GM18508 (cell line): ENCODE results near the gene FAM174A.
"Not testable (repeated sequence)": the region's sequence is repeated elsewhere in the genome, so short reads cannot be mapped to it uniquely, and the experiment has no call there.

Experiments
- ATAC-seq: cut with Tn5 transposase; IDR thresholded peaks from one replicate; pipeline ENCODE4 v1.9.1; 2021; ENCODE audit warnings: moderate number of reproducible peaks; ENCODE audit not compliant: insufficient read depth, unreplicated experiment

FAM174A gene

GRCh38 chr5:100574716-100575115 is 39.5 kb downstream of the FAM174A start:
- no peak for ATAC-seq

- ATAC-seq: no peak
Measured at GRCh38 chr5:100575815-100576214, 40.6 kb downstream of the FAM174A start.

GRCh38 chr5:100576217-100576751 is 41.1 kb downstream of the FAM174A start:
- no peak for ATAC-seq

GRCh38 chr5:100577506-100577905 is 42.3 kb downstream of the FAM174A start:
- no peak for ATAC-seq

- peak; percentile 86 for ATAC-seq
Measured at GRCh38 chr5:100584069-100584468, 48.9 kb downstream of the FAM174A start.

- no peak for ATAC-seq
Measured at GRCh38 chr5:100584889-100585288, 49.7 kb downstream of the FAM174A start.

GRCh38 chr5:100590867-100591266 is 55.7 kb downstream of the FAM174A start:
- no peak for ATAC-seq

- ATAC-seq: no peak
Measured at GRCh38 chr5:100595152-100595811, 60.1 kb downstream of the FAM174A start.

GRCh38 chr5:100595812-100596173 is 60.6 kb downstream of the FAM174A start:
- no peak for ATAC-seq

GRCh38 chr5:100598446-100598845 is 63.3 kb downstream of the FAM174A start:
- ATAC-seq: no peak

- no peak for ATAC-seq
Measured at GRCh38 chr5:100600298-100600994, 65.3 kb downstream of the FAM174A start.

GRCh38 chr5:100603141-100603540 is 68.0 kb downstream of the FAM174A start:
- ATAC-seq: no peak

- ATAC-seq: not testable (repeated sequence)
Measured at GRCh38 chr5:100604021-100604420, 68.8 kb downstream of the FAM174A start.

GRCh38 chr5:100609594-100609993 is 74.4 kb downstream of the FAM174A start:
- ATAC-seq: no peak

- ATAC-seq: no peak
Measured at GRCh38 chr5:100614308-100614707, 79.1 kb downstream of the FAM174A start.

GRCh38 chr5:100615362-100615761 is 80.2 kb downstream of the FAM174A start:
- ATAC-seq: no peak

GRCh38 chr5:100616291-100616690 is 81.1 kb downstream of the FAM174A start:
- ATAC-seq: no peak

GRCh38 chr5:100616981-100617380 is 81.8 kb downstream of the FAM174A start:
- ATAC-seq: no peak

- ATAC-seq: peak; percentile 82
Measured at GRCh38 chr5:100623719-100624118, 88.5 kb downstream of the FAM174A start.

- ATAC-seq: no peak
Measured at GRCh38 chr5:100634937-100635534, 99.9 kb downstream of the FAM174A start.
